ENCODE results near the gene PRSS22. TPM values are rescaled to one million over a fixed set of nuclear protein-coding genes. Genes with fewer than 3 reads are reported as not detected.

PRSS22 gene
- polyA plus RNA-seq, 1 donor from 2014 or later: not detected

Other genes starting within 250 kb of the PRSS22 start
- gene KCTD5, start 175.6 kb downstream of the PRSS22 start, polyA plus RNA-seq: 42.7 and 43.6 TPM in 2 replicates
- 3.0 and 5.9 TPM in 2 replicates for gene PRSS27, start 137.9 kb downstream of the PRSS22 start, polyA plus RNA-seq
- 40.0 and 58.2 TPM in 2 replicates for gene SRRM2, start 105.5 kb downstream of the PRSS22 start, polyA plus RNA-seq
- 513 and 520 TPM in 2 replicates for gene ELOB, start 80.9 kb downstream of the PRSS22 start, polyA plus RNA-seq
- gene PRSS33, start 70.6 kb downstream of the PRSS22 start, polyA plus RNA-seq: not detected in 2 replicates
- gene PRSS41, start 59.7 kb downstream of the PRSS22 start, polyA plus RNA-seq: not detected in 2 replicates
- gene PRSS21, start 40.9 kb downstream of the PRSS22 start, polyA plus RNA-seq: not detected in 2 replicates
- not detected in 2 replicates for gene ZG16B, start 27.9 kb downstream of the PRSS22 start, polyA plus RNA-seq
- gene FLYWCH2, start 25.0 kb upstream of the PRSS22 start, polyA plus RNA-seq: 193 and 211 TPM in 2 replicates
- gene FLYWCH1, start 53.8 kb upstream of the PRSS22 start, polyA plus RNA-seq: 33.0 and 41.4 TPM in 2 replicates
- gene KREMEN2, start 106.1 kb upstream of the PRSS22 start, polyA plus RNA-seq: 0.71 TPM in 1 of 2 replicates, not detected in the other
- 47.8 and 55.8 TPM in 2 replicates for gene PAQR4, start 111.2 kb upstream of the PRSS22 start, polyA plus RNA-seq
- gene PKMYT1, start 122.3 kb upstream of the PRSS22 start, polyA plus RNA-seq: 2.9 and 5.9 TPM in 2 replicates
- gene CLDN9, start 154.8 kb upstream of the PRSS22 start, polyA plus RNA-seq: not detected in 2 replicates
- 1.1 TPM in 1 of 2 replicates, not detected in the other for gene CLDN6, start 160.0 kb upstream of the PRSS22 start, polyA plus RNA-seq
- 2.0 and 2.3 TPM in 2 replicates for gene TNFRSF12A, start 162.2 kb upstream of the PRSS22 start, polyA plus RNA-seq
- 19.0 and 23.7 TPM in 2 replicates for gene HCFC1R1, start 165.8 kb upstream of the PRSS22 start, polyA plus RNA-seq
- 11.4 and 23.0 TPM in 2 replicates for gene THOC6, start 165.9 kb upstream of the PRSS22 start, polyA plus RNA-seq
- 0.37 TPM in 1 of 2 replicates, not detected in the other for gene BICDL2, start 178.8 kb upstream of the PRSS22 start, polyA plus RNA-seq
- not detected in 2 replicates for gene MMP25, start 188.4 kb upstream of the PRSS22 start, polyA plus RNA-seq
- gene IL32, start 207.5 kb upstream of the PRSS22 start, polyA plus RNA-seq: not detected in 2 replicates
- 0.10 TPM in 1 of 2 replicates, not detected in the other for gene ZSCAN10, start 241.1 kb upstream of the PRSS22 start, polyA plus RNA-seq